ENCODE measurements around the gene ARHGEF11. TPM values are rescaled to one million over a fixed set of nuclear protein-coding genes. Genes with fewer than 3 reads are reported as not detected.

Gene ARHGEF11
- total and polyA plus RNA-seq, 9 of the 15 experiments (the other 6 are each of a cell fraction or from before 2014, with no cell fraction given), result 0.14 to 15.5 (median 9.0) TPM

DNA sequence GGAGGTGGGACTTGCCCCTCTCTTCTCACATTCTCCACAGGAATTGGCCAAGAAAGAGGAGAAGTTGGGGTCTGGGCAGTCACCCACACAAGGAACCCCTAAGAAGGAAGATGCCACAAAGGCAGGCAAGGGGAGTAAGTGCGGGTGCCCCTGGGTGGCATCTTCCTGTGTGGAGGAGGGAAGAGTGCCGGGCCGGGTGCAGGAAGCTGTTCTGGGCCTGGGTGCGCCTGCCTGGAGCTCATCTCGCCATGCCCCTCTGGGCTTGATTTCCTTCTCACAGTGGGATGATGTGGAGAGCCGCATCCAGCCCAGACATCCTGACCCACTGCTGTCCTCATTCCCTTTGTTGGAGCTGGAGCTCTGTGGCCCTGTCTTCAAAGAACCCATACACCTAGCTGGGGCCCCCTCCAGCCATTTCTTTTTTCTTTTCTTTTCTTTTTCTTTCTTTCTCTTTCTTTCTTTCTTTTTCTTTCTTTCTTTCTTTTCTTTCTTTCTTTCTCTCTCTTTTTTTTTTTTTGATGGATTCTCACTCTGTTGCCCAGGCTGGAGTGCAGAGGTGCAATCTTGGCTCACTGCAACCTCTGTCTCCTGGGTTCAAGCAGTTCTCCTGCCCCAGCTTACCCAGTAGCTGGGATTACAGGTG, 115.8 kb downstream of the ARHGEF11 start:
- no peak overlapping the region for H2AFZ ChIP-seq (ENCODE audit: low read depth, low read length)
- no peak for ATAC-seq
- TF ChIP-seq HNRNPK (IDR thresholded peaks at IDR 0.05; ENCODE audit: low read depth, low read length, poor library complexity, severe bottlenecking) (no peak), ZNF512 (tag; IDR thresholded peaks at IDR 0.05) (peak; percentile 63), ARID3B (CRISPR knock-in tag; IDR thresholded peaks at IDR 0.05; ENCODE audit: borderline replicate concordance) (no peak), HDAC6 (IDR thresholded peaks at IDR 0.05; ENCODE audit: low read depth, low read length) (no peak), ZNF23 (CRISPR knock-in tag; IDR thresholded peaks at IDR 0.05) (no peak), MAFG (tag; conservative IDR thresholded peaks at IDR 0.05) (no peak), CTCFL (IDR thresholded peaks at IDR 0.05; ENCODE audit: borderline replicate concordance, insufficient read depth, low read depth, low read length, poor library complexity, severe bottlenecking) (no peak)
- TF ChIP-seq, protein P1, sequence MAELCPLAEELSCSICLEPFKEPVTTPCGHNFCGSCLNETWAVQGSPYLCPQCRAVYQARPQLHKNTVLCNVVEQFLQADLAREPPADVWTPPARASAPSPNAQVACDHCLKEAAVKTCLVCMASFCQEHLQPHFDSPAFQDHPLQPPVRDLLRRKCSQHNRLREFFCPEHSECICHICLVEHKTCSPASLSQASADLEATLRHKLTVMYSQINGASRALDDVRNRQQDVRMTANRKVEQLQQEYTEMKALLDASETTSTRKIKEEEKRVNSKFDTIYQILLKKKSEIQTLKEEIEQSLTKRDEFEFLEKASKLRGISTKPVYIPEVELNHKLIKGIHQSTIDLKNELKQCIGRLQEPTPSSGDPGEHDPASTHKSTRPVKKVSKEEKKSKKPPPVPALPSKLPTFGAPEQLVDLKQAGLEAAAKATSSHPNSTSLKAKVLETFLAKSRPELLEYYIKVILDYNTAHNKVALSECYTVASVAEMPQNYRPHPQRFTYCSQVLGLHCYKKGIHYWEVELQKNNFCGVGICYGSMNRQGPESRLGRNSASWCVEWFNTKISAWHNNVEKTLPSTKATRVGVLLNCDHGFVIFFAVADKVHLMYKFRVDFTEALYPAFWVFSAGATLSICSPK (IDR thresholded peaks at IDR 0.05; ENCODE audit: borderline replicate concordance), result no peak
- H3K4me1 ChIP-seq (replicated peaks in 1 of 2; ENCODE audit: control insufficient read depth in 2 of 2, insufficient read depth in 2 of 2, low read length in 2 of 2), result peaks cover 19% of the 10 kb centered on the region in 2 experiments; a peak in 4 of 5 replicates
- no peak overlapping the region for H3K4me2 ChIP-seq (ENCODE audit: insufficient read depth, low read length)
- ChIA-PET POLR2A (interaction anchor here (1.1 to 1.3 kb wide), 3 partner anchors 37 to 116 kb away, joined by 3 to 5 read pairs (median 4); no protein-coding TSS in a partner anchor), CTCF (ENCODE audit: low intra/inter-chr PET ratio) (no interaction called here)
- H3K79me2 ChIP-seq (ENCODE audit: control insufficient read depth, insufficient read depth, low read length), result no peaks in the 10 kb centered on the region
- H3K9me1 ChIP-seq (ENCODE audit: control insufficient read depth, insufficient read depth, low read length), result no peaks in the 10 kb centered on the region
- H3K9me3 ChIP-seq (replicated peaks; ENCODE audit: control insufficient read depth, insufficient read depth, low read depth, low read length), result no peaks in the 10 kb centered on the region
- intact Hi-C loops (cut with micrococcal nuclease), result loop anchor here (2.0 to 5.0 kb wide), 3 partner anchors 29 to 228 kb away; no protein-coding TSS in a partner anchor
- no peaks in the 10 kb centered on the region for H3K27me3 ChIP-seq (ENCODE audit: control insufficient read depth in 2 of 2, insufficient read depth in 2 of 2, low read length in 2 of 2)
- 0 out of 4 replicates have a peak overlapping the region, but pooled peaks of 1 of the 2 experiments have one; percentile 18 for H3K9ac ChIP-seq (ENCODE audit: insufficient read depth in 1 of 2, low read depth in 2 of 2, low read length in 2 of 2)
- no peak overlapping the region for H3K4me3 ChIP-seq
- BruUV-seq (replicated peaks), result no TSS peak
- no peaks in the 10 kb centered on the region; the same call in 1 of the 2 replicates for H4K20me1 ChIP-seq (replicated peaks; ENCODE audit: control insufficient read depth, insufficient read depth, low read length)
- in situ Hi-C loops (cut with MboI), result loop anchor here (5.0 kb wide), 1 partner anchor 37 kb away; the partner anchor contains the start of gene PEAR1
- 35% methylated on average over 6 of the region's 6 CpGs for WGBS (ENCODE audit: insufficient coverage, low coverage, missing lambda C conversion rate)
- no peak for FAIRE-seq
- no peaks in the 10 kb centered on the region for H3K36me3 ChIP-seq (ENCODE audit: control insufficient read depth, insufficient read depth, low read length)
- H3K27ac ChIP-seq (ENCODE audit: extremely low read depth, low read depth, low read length), result no peak overlapping the region
- DNase-seq (ENCODE audit: extremely low read depth in 1 of 4, low spot score in 3 of 4), result no peak

All from K562 (cell line).